HepG2 (cell line): ENCODE measurements around the gene CDC6. TPM values are rescaled to one million over a fixed set of nuclear protein-coding genes. Genes with fewer than 3 reads are reported as not detected.

Experiments used
- ATRX ChIP-seq: sonication (generic); formaldehyde crosslinking; IDR thresholded peaks from 2 replicates; pipeline ENCODE4 v1.4.0; 2020; ENCODE audit warnings: missing genetic modification reagents, borderline replicate concordance
- HNF4A ChIP-seq: sonication (generic); formaldehyde crosslinking; IDR thresholded peaks from 2 replicates; pipeline ENCODE4 v1.4.0; 2020; ENCODE audit warnings: missing genetic modification reagents
- HNF4G ChIP-seq, 2 experiments: sonication (generic) in 1 of 2; formaldehyde crosslinking in 1 of 2; IDR thresholded peaks; 2 replicates each; pipeline versions ENCODE4 v1.4.0 to v1.6.1; 2011 to 2020; ENCODE audit warnings: borderline replicate concordance in 2 of 2, low read depth in 2 of 2, mild to moderate bottlenecking in 2 of 2, low read length in 1 of 2, missing genetic modification reagents in 1 of 2, moderate library complexity in 1 of 2
- HNRNPH1 ChIP-seq: fragments of 200-400 bp; formaldehyde crosslinking; optimal IDR thresholded peaks from 2 replicates; pipeline ENCODE3; 2017; ENCODE audit warnings: mild to moderate bottlenecking, low read depth, low read length
- HOXA3 ChIP-seq: sonication (generic); formaldehyde crosslinking; IDR thresholded peaks from 2 replicates; pipeline ENCODE4 v1.5.0; 2020; ENCODE audit warnings: missing genetic modification reagents
- MXI1 ChIP-seq: IDR thresholded peaks from 3 replicates; pipeline ENCODE4 v1.6.1; 2012; ENCODE audit warnings: low read depth, low read length, inconsistent platforms, borderline replicate concordance
- SALL1 ChIP-seq: sonication (generic); formaldehyde crosslinking; IDR thresholded peaks from 2 replicates; pipeline ENCODE4 v1.8.0; 2022; ENCODE audit warnings: mild to moderate bottlenecking, missing genetic modification reagents
- SNAPC2 ChIP-seq: sonication (generic); formaldehyde crosslinking; IDR thresholded peaks from 2 replicates; pipeline ENCODE4 v1.8.1; 2022; ENCODE audit warnings: mild to moderate bottlenecking, missing genetic modification reagents
- SP4 ChIP-seq: sonication (generic); formaldehyde crosslinking; IDR thresholded peaks from 2 replicates; pipeline ENCODE4 v1.8.1; 2023; ENCODE audit warnings: mild to moderate bottlenecking, missing genetic modification reagents
- SRY ChIP-seq: sonication (generic); formaldehyde crosslinking; IDR thresholded peaks from 2 replicates; pipeline ENCODE4 v1.8.0; 2022; ENCODE audit warnings: mild to moderate bottlenecking, missing genetic modification reagents
- ZNF136 ChIP-seq: sonication (generic); formaldehyde crosslinking; IDR thresholded peaks from 2 replicates; pipeline ENCODE4 v1.8.1; 2022; ENCODE audit warnings: low read depth, mild to moderate bottlenecking, moderate library complexity, missing genetic modification reagents
- ZNF205 ChIP-seq: IDR thresholded peaks from 2 replicates; pipeline ENCODE4 v1.6.1; 2018; ENCODE audit warnings: missing biosample characterization, missing genetic modification reagents
- ZNF296 ChIP-seq: sonication (generic); formaldehyde crosslinking; conservative IDR thresholded peaks from 2 replicates; pipeline ENCODE4 v1.5.0; 2020; ENCODE audit warnings: mild to moderate bottlenecking, missing genetic modification reagents
- ZNF598 ChIP-seq: sonication (generic); formaldehyde crosslinking; IDR thresholded peaks from 2 replicates; pipeline ENCODE4 v1.5.1; 2020; ENCODE audit warnings: mild to moderate bottlenecking, missing genetic modification reagents, borderline replicate concordance
- ZNF607 ChIP-seq: sonication (generic); formaldehyde crosslinking; IDR thresholded peaks from 2 replicates; pipeline ENCODE4 v1.5.1; 2020; ENCODE audit warnings: missing genetic modification reagents, mild to moderate bottlenecking, borderline replicate concordance
- polyA plus RNA-seq, 8 experiments: library from polyadenylated mRNA; depleted of rRNA in 3 of 8; stranded (reverse) in 7 of 8; unstranded in 1 of 8; fragments of >200 nt; fragmentation: Illumina TruSeq in 4 of 8; extraction: Trizol in 4 of 8; gene quantifications; 2 replicates each; pipeline versions ENCODE4 v1.2.1 to v1.2.3, GENCODE V29; 2011 to 2016; ENCODE audit warnings: low read depth in 4 of 8, missing spikeins in 1 of 8, mixed read lengths in 1 of 8; ENCODE audit not compliant: insufficient read depth in 1 of 8
- total RNA-seq, 5 experiments: library from RNA; depleted of rRNA; stranded (reverse); fragments of >200 nt; fragmentation: Illumina TruSeq; extraction: Trizol; gene quantifications; 2 replicates each; pipeline ENCODE4 v1.2.3, GENCODE V29; 2016; ENCODE audit warnings: low read depth in 1 of 5
- TF ChIP-seq, protein P1 (sequence below): IDR thresholded peaks from 2 replicates; pipeline ENCODE4 v1.6.1; 2012; ENCODE audit warnings: inconsistent platforms
- TF ChIP-seq, protein P2 (sequence below): sonication (generic); formaldehyde crosslinking; IDR thresholded peaks from 2 replicates; pipeline ENCODE4 v1.4.0; 2020; ENCODE audit warnings: mild to moderate bottlenecking, missing genetic modification reagents, borderline replicate concordance
- TF ChIP-seq, protein P3 (sequence below): sonication (generic); formaldehyde crosslinking; IDR thresholded peaks from 2 replicates; pipeline ENCODE4 v1.5.1; 2020; ENCODE audit warnings: mild to moderate bottlenecking, missing genetic modification reagents, moderate library complexity

The CDC6 gene
- total and polyA plus RNA-seq, 2 of the 13 experiments (the other 11 are each of a cell fraction or from before 2014, with no cell fraction given) = 17.4 to 114 TPM

DNA sequence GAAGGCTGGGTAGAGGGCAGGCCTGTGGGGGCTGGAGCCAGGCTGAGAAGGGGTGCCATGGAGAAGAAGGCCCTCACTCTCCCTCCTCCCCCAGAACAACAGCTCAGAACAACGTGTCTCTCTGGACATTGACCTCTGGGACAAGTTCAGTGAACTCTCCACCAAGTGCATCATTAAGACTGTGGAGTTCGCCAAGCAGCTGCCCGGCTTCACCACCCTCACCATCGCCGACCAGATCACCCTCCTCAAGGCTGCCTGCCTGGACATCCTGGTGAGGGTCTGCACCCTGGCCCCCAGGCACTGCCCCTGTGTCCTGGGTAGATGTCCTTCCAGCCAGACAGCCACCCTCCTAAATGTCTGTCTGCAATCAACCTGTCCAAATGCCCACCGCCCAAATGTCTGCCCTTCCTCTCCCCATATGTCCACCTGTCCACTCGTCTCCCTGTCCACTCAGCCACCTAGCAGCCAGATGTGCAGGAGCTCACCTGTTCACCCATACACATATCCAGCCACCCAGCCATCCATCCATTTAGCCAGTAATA lies 64.6 kb downstream of the CDC6 start (continued):
- TF ChIP-seq ZNF296 (CRISPR knock-in tag) (no peak), SRY (no peak), ZNF598 (0 out of 2 replicates have a peak, but pooled peaks have one; percentile 49), MXI1 (0 out of 3 replicates have a peak, but pooled peaks have one; percentile 19), ZNF205 (no peak), HOXA3 (CRISPR knock-in tag) (peak; percentile 14; the same call in 1 of the 2 replicates), ZNF136 (no peak), ATRX (CRISPR knock-in tag) (no peak), HNF4G (IDR thresholded peaks at IDR 0.05; ENCODE audit: borderline replicate concordance, low read depth, low read length) (0 out of 2 replicates have a peak, but pooled peaks have one; percentile 26), HNF4G (CRISPR knock-in tag; IDR thresholded peaks at IDR 0.05; ENCODE audit: borderline replicate concordance, low read depth) (no peak), SP4 (CRISPR knock-in tag) (0 out of 2 replicates have a peak, but pooled peaks have one; percentile 23), ZNF607 (0 out of 2 replicates have a peak, but pooled peaks have one; percentile 22), SNAPC2 (CRISPR knock-in tag) (no peak), HNRNPH1 (no peak), HNF4A (CRISPR knock-in tag) (peak; percentile 82), SALL1 (0 out of 2 replicates have a peak, but pooled peaks have one; percentile 21)
- TF ChIP-seq, protein P1, sequence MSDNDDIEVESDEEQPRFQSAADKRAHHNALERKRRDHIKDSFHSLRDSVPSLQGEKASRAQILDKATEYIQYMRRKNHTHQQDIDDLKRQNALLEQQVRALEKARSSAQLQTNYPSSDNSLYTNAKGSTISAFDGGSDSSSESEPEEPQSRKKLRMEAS = peak; percentile 30; the same call in 1 of the 2 replicates
- TF ChIP-seq, protein P2, sequence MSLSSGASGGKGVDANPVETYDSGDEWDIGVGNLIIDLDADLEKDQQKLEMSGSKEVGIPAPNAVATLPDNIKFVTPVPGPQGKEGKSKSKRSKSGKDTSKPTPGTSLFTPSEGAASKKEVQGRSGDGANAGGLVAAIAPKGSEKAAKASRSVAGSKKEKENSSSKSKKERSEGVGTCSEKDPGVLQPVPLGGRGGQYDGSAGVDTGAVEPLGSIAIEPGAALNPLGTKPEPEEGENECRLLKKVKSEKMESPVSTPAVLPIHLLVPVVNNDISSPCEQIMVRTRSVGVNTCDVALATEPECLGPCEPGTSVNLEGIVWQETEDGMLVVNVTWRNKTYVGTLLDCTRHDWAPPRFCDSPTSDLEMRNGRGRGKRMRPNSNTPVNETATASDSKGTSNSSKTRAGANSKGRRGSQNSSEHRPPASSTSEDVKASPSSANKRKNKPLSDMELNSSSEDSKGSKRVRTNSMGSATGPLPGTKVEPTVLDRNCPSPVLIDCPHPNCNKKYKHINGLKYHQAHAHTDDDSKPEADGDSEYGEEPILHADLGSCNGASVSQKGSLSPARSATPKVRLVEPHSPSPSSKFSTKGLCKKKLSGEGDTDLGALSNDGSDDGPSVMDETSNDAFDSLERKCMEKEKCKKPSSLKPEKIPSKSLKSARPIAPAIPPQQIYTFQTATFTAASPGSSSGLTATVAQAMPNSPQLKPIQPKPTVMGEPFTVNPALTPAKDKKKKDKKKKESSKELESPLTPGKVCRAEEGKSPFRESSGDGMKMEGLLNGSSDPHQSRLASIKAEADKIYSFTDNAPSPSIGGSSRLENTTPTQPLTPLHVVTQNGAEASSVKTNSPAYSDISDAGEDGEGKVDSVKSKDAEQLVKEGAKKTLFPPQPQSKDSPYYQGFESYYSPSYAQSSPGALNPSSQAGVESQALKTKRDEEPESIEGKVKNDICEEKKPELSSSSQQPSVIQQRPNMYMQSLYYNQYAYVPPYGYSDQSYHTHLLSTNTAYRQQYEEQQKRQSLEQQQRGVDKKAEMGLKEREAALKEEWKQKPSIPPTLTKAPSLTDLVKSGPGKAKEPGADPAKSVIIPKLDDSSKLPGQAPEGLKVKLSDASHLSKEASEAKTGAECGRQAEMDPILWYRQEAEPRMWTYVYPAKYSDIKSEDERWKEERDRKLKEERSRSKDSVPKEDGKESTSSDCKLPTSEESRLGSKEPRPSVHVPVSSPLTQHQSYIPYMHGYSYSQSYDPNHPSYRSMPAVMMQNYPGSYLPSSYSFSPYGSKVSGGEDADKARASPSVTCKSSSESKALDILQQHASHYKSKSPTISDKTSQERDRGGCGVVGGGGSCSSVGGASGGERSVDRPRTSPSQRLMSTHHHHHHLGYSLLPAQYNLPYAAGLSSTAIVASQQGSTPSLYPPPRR = no peak
- TF ChIP-seq, protein P3, sequence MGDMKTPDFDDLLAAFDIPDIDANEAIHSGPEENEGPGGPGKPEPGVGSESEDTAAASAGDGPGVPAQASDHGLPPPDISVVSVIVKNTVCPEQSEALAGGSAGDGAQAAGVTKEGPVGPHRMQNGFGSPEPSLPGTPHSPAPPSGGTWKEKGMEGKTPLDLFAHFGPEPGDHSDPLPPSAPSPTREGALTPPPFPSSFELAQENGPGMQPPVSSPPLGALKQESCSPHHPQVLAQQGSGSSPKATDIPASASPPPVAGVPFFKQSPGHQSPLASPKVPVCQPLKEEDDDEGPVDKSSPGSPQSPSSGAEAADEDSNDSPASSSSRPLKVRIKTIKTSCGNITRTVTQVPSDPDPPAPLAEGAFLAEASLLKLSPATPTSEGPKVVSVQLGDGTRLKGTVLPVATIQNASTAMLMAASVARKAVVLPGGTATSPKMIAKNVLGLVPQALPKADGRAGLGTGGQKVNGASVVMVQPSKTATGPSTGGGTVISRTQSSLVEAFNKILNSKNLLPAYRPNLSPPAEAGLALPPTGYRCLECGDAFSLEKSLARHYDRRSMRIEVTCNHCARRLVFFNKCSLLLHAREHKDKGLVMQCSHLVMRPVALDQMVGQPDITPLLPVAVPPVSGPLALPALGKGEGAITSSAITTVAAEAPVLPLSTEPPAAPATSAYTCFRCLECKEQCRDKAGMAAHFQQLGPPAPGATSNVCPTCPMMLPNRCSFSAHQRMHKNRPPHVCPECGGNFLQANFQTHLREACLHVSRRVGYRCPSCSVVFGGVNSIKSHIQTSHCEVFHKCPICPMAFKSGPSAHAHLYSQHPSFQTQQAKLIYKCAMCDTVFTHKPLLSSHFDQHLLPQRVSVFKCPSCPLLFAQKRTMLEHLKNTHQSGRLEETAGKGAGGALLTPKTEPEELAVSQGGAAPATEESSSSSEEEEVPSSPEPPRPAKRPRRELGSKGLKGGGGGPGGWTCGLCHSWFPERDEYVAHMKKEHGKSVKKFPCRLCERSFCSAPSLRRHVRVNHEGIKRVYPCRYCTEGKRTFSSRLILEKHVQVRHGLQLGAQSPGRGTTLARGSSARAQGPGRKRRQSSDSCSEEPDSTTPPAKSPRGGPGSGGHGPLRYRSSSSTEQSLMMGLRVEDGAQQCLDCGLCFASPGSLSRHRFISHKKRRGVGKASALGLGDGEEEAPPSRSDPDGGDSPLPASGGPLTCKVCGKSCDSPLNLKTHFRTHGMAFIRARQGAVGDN (CRISPR knock-in tag) = peak; percentile 50; the same call in 1 of the 2 replicates
